ENCODE results near the gene KIFAP3. TPM values are rescaled to one million over a fixed set of nuclear protein-coding genes. Genes with fewer than 3 reads are reported as not detected.
A peak's percentile ranks its signal among the peaks of the same experiment; 100 is the strongest.

Gene KIFAP3
- total and polyA plus RNA-seq, 9 donors, result 16.1 to 35.5 (median 31.4) TPM

DNA sequence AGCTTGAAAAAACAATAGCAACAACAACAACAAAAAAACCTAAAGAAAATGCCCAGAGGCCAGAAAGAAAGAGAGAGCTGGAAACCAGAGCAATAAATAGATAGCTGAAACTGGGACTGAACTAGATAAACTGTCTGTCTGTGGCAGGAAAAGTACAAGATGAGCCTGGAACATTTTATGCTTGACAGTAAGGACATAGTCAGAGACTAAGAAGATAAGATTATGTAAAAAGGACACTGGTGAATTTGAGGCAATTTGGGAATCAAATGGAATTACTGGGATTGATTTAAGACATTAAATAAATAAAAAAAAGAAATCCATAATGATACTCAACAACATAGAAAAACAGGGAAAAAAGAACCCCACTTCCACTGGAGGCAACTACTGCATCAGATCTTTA is 1.7 kb upstream of the KIFAP3 start:
- H3K9me3 ChIP-seq, result no peaks in the 10 kb centered on the region
- no peaks in the 10 kb centered on the region for H3K27me3 ChIP-seq
- no peaks in the 10 kb centered on the region for H3K36me3 ChIP-seq
- no peak for DNase-seq
- peaks cover 4% of the 10 kb centered on the region for H3K4me1 ChIP-seq (ENCODE audit: insufficient read depth)
- no peak overlapping the region for H3K4me3 ChIP-seq
- H3K27ac ChIP-seq, result no peak overlapping the region
- TF ChIP-seq, protein P1, sequence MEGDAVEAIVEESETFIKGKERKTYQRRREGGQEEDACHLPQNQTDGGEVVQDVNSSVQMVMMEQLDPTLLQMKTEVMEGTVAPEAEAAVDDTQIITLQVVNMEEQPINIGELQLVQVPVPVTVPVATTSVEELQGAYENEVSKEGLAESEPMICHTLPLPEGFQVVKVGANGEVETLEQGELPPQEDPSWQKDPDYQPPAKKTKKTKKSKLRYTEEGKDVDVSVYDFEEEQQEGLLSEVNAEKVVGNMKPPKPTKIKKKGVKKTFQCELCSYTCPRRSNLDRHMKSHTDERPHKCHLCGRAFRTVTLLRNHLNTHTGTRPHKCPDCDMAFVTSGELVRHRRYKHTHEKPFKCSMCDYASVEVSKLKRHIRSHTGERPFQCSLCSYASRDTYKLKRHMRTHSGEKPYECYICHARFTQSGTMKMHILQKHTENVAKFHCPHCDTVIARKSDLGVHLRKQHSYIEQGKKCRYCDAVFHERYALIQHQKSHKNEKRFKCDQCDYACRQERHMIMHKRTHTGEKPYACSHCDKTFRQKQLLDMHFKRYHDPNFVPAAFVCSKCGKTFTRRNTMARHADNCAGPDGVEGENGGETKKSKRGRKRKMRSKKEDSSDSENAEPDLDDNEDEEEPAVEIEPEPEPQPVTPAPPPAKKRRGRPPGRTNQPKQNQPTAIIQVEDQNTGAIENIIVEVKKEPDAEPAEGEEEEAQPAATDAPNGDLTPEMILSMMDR (IDR thresholded peaks at IDR 0.05), result no peak
- TF ChIP-seq POLR2A (IDR thresholded peaks at IDR 0.05), result no peak
- no peak for TF ChIP-seq EP300 (IDR thresholded peaks at IDR 0.05)
- intact Hi-C loops (cut with DNase I), result no loop called here

- no peak for TF ChIP-seq EP300 (IDR thresholded peaks at IDR 0.05)
- no peak for TF ChIP-seq POLR2A (IDR thresholded peaks at IDR 0.05)
- TF ChIP-seq, protein P1 (IDR thresholded peaks at IDR 0.05), result no peak
- peak overlapping the region; percentile 79 for H3K4me3 ChIP-seq
- 75 to 81% (median 77%) methylated on average over 3 of the region's 3 CpGs for WGBS, 3 donors
- no peaks in the 10 kb centered on the region for H3K36me3 ChIP-seq
- no peaks in the 10 kb centered on the region for H3K9me3 ChIP-seq
- peak overlapping the region; percentile 44 to 79 for H3K27ac ChIP-seq
- peaks cover 4% of the 10 kb centered on the region for H3K4me1 ChIP-seq (ENCODE audit: insufficient read depth)
- peak; percentile 15 to 52 (median 28) for DNase-seq
- H3K27me3 ChIP-seq, result no peaks in the 10 kb centered on the region
- intact Hi-C loops (cut with DNase I), result no loop called here
Measured at GRCh38 chr1:170075186-170075585, 691 bp upstream of the KIFAP3 start.

DNA sequence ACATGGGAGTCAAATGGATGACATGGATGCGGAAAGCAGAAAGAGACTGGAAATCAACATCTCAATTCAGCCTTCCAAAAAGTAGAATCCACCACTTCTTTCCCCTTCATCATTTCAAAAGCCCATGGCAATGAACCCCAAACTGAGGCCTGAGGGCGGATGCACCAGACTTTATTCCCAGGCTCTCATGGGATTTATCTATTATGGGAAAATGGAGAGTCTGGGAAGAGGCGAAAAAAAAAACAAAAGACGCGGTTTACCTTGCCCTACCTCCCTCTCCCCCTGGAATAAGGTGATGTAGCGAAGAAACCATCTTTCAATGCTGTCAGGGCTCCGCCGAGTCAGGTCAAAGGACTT is 624 bp downstream of the KIFAP3 start:
- intact Hi-C loops (cut with DNase I), result no loop called here
- H3K9me3 ChIP-seq, result no peaks in the 10 kb centered on the region
- no peaks in the 10 kb centered on the region for H3K36me3 ChIP-seq
- H3K4me1 ChIP-seq (ENCODE audit: insufficient read depth), result peaks cover 4% of the 10 kb centered on the region
- WGBS, 3 donors, result 6 to 11% (median 8%) methylated on average over 8 of the region's 8 CpGs
- peak overlapping the region; percentile 69 to 79 for H3K27ac ChIP-seq
- TF ChIP-seq POLR2A (IDR thresholded peaks at IDR 0.05), result no peak
- TF ChIP-seq EP300 (IDR thresholded peaks at IDR 0.05), result no peak
- TF ChIP-seq, protein P1 (IDR thresholded peaks at IDR 0.05), result no peak
- no peaks in the 10 kb centered on the region for H3K27me3 ChIP-seq
- H3K4me3 ChIP-seq, result peak overlapping the region; percentile 79
- no peak for DNase-seq

- Histone ChIP-seq H3K4me1 (ENCODE audit: insufficient read depth) (peaks cover 8% of the 10 kb centered on the region), H3K4me3 (no peak overlapping the region), H3K36me3 (no peaks in the 10 kb centered on the region), H3K9me3 (no peaks in the 10 kb centered on the region), H3K27me3 (no peaks in the 10 kb centered on the region), H3K27ac (no peak overlapping the region)
- intact Hi-C loops (cut with DNase I), result no loop called here
- DNase-seq, result no peak
- WGBS, 3 donors, result 98 to 100% (median 100%) methylated on average over 1 of the region's 1 CpG
- TF ChIP-seq, protein P1 (IDR thresholded peaks at IDR 0.05), result no peak
- TF ChIP-seq EP300 (IDR thresholded peaks at IDR 0.05) (no peak), POLR2A (IDR thresholded peaks at IDR 0.05) (no peak)
Measured at GRCh38 chr1:170071378-170071777, 3.1 kb downstream of the KIFAP3 start.

DNA sequence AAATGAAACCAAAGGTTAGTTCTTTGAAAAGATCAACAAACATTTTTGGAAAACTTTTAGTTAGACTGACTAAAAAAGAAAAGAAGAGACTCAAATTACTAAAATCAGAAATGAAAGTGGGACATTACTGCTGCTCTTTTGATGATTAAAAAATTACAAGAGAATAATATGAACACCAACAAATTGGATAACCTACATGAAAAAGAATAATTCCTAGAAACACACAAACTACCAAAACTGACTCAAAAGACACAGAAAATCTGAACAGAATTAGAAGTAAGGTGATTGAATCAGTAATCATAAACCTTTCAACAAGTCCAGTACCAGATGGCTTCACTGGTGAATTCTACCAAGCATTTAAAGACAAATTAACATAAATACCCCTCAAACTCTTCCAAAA is 5.6 kb downstream of the KIFAP3 start:
- no peaks in the 10 kb centered on the region for H3K36me3 ChIP-seq
- no peak overlapping the region for H3K27ac ChIP-seq
- no peak for DNase-seq
- no peaks in the 10 kb centered on the region for H3K27me3 ChIP-seq
- no peaks in the 10 kb centered on the region for H3K9me3 ChIP-seq
- no peak overlapping the region for H3K4me3 ChIP-seq
- intact Hi-C loops (cut with DNase I), result no loop called here
- H3K4me1 ChIP-seq (ENCODE audit: insufficient read depth), result peaks cover 5% of the 10 kb centered on the region
- TF ChIP-seq EP300 (IDR thresholded peaks at IDR 0.05) (no peak), POLR2A (IDR thresholded peaks at IDR 0.05) (no peak)
- TF ChIP-seq, protein P1 (IDR thresholded peaks at IDR 0.05), result no peak
